Right forelimb (tissue), 1 donor: ENCODE data around the gene FAM78B.

Source experiments
- DNase-seq: peaks from one replicate; pipeline ENCODE4 v3.0.0-alpha.2; 2018

Gene FAM78B

GRCh38 chr1:166164646-166164994, 2.2 kb downstream of the FAM78B start:
- no peak for DNase-seq

- no peak for DNase-seq
These were observed 7.1 kb downstream of the FAM78B start for GRCh38 chr1:166159656-166160055.

- DNase-seq = no peak
These were observed 10.1 kb downstream of the FAM78B start for GRCh38 chr1:166156674-166157073.

- DNase-seq = no peak
These were observed 11.7 kb downstream of the FAM78B start for GRCh38 chr1:166155108-166155507.

GRCh38 chr1:166153525-166154314, 13.1 kb downstream of the FAM78B start:
- no peak for DNase-seq

- no peak for DNase-seq
These were observed 13.8 kb downstream of the FAM78B start for GRCh38 chr1:166152978-166153377.

DNA sequence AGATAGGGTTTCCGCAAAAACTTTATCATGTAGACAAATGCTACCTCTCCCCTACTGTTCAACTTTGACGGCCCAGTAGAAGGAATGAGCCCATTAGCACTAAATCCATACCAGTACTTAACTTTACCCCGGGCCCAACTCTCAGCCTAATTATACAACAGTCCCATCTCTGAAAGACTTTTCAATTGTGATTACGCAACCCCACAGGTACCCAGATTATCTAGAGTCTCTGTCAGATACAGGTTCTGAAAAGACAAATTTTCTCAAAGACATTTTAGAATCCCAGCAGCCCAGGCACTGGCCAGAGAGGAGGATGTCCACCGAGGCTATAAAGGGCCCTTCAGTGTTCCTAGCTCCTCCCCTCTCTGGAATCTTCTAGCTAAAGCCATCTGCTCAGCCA, 15.0 kb downstream of the FAM78B start:
- no peak for DNase-seq

GRCh38 chr1:166145499-166145898, 21.3 kb downstream of the FAM78B start:
- DNase-seq = no peak

DNA sequence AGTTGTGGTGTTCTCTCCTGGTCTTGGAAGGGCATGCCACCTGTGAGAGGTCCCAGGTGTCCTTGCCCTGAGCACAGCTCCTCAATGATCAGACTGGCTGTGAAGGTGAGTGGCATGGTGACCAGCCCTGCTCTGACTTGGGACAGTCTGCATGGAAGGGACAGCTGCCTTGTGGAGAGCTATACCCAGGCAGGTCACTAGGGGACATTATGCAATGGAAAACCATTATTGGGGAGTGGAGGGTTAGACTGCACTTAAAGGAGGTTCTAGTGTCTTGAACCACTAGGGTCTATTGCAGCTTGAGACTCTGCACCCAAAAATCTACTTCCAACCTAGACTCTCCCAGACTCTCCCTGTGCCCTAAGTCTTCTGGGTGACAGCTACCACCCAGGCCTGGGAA, 24.8 kb downstream of the FAM78B start:
- DNase-seq = no peak

- no peak for DNase-seq
These were observed 26.6 kb downstream of the FAM78B start for GRCh38 chr1:166140251-166140650.

GRCh38 chr1:166139735-166140134, 27.1 kb downstream of the FAM78B start:
- no peak for DNase-seq

- DNase-seq = no peak
These were observed 30.0 kb downstream of the FAM78B start for GRCh38 chr1:166136699-166137401.

GRCh38 chr1:166136222-166136621, 30.6 kb downstream of the FAM78B start:
- no peak for DNase-seq

GRCh38 chr1:166133857-166134256, 32.9 kb downstream of the FAM78B start:
- DNase-seq = no peak

GRCh38 chr1:166133276-166133841, 33.4 kb downstream of the FAM78B start:
- no peak for DNase-seq

- no peak for DNase-seq
These were observed 34.3 kb downstream of the FAM78B start for GRCh38 chr1:166132496-166132895.

- no peak for DNase-seq
These were observed 37.8 kb downstream of the FAM78B start for GRCh38 chr1:166129006-166129405.

GRCh38 chr1:166128195-166128594, 38.6 kb downstream of the FAM78B start:
- DNase-seq = no peak

- no peak for DNase-seq
These were observed 39.8 kb downstream of the FAM78B start for GRCh38 chr1:166127003-166127402.

DNA sequence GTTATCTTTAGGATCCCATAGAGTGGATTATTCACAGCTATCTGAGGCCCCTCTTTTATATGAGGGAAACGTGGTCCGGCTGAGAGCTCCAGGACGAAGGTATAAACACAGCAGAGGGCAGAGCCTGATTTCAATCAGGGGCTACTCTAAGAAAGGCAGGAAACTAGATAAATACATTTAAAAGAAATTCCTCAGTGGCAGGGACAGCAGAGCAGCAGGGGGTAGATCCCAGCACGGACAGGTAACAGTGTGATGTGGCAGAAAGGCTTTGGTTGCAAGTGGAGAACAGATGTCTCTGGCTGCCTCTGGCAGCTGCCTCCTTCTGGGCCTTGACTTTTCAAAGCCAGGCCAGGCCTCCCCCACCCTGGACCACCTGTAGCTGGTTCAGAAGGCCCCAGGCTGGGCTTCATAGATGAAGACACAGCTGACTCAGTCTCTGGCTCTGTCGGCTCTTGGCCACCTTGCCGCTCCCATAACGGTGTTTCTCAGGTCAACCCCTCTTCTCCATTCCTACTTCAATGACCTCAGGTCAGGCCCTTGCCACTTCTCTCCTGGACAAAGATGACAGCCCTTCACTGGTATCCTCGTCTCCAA, 43.8 kb downstream of the FAM78B start:
- DNase-seq = no peak

DNA sequence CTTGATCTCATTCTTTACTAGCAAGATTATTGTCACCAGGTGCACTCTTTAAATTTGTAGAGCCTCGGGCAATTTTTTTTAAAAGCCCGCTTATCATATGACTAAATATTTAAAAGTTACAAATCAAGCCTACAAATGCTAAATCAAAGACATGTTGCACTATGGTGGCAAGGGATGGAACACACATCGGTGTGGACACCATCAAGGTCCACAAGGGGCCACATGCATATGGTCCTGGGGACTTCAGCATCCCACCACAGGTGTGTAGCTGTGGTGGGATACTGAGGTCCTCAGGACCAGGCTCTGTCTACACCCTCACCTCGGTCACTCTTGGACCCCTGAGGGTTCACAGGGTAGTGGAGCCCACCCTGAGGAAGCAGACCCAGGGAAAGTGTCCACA, 45.8 kb downstream of the FAM78B start:
- no peak for DNase-seq

DNA sequence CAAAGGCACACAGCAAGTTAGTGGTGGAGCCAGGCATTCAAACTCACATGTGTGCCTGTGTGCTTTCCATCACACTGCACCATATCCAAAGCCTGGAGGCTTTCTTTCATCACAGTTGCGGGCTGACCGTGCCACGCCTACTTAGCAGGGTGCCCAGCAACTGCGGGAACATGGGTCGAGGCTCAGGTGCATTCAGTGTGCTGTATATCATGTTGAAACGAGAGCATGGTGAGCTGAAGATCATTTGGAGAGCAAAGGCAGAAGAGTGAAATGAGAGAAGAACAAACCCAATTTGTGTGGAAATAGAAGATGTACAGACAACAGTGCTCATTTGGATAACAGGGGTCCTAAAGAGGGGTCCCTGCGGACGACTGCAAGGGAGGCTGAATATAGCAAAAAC, 46.5 kb downstream of the FAM78B start:
- DNase-seq = no peak

GRCh38 chr1:166119471-166119965, 47.3 kb downstream of the FAM78B start:
- DNase-seq = no peak

- DNase-seq = no peak
These were observed 49.0 kb downstream of the FAM78B start for GRCh38 chr1:166117776-166118175.
